Left renal pelvis (tissue), 4 donors: ENCODE data around the gene CENPC. TPM values are rescaled to one million over a fixed set of nuclear protein-coding genes. Genes with fewer than 3 reads are reported as not detected.
"Not testable (repeated sequence)": the region's sequence is repeated elsewhere in the genome, so short reads cannot be mapped to it uniquely, and the experiment has no call there.

Source experiments
- DNase-seq, 4 donors: peaks; one replicate each; pipeline ENCODE4 v3.0.0-alpha.2; 2013; ENCODE audit warnings: low read depth in 4 of 4, low spot score in 3 of 4
- polyA plus RNA-seq, 4 donors: library from polyadenylated mRNA; unstranded; fragments of 120-200 nt; gene quantifications; one replicate each; pipeline ENCODE4 v1.2.1, GENCODE V29; 2013; ENCODE audit not compliant: insufficient read length in 4 of 4

The CENPC gene
- polyA plus RNA-seq, 4 donors: 24.9 to 32.4 (median 28.8) TPM

DNA sequence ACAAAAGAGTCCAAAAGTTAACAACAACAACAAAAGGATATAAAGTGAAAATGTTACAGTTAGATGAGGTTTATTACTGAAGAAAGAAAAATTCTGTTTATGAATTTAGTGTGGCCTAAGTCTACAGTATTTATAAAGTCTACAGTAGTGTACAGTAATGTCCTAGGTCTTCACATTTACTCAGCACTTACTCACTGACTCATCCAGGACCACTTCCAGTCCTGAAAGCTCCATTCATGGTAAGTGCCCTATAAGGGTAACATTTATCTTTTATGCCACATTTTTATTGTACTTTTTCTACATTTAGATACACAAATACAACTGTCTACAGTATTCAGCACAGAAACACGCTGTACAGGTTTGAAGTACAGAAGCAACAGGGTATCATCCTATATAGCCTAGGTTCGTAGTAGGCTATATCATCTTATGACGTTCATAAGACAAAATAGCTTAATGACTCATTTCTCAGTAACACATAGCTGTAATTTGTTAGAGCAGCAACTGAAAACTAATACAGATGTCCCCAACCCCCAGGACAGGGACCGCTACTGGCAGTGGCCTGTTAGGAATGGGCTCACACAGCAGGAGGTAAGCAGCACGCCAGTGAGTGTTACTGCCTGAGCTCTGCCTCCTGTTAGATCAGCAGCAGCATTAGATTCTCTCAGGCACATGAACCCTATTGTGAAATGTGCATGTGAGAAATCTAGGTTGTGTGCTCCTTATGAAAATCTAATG, 61.3 kb downstream of the CENPC start:
- no peak for DNase-seq

- no peak for DNase-seq
Measured at GRCh38 chr4:67480810-67481209, 64.5 kb downstream of the CENPC start.

- DNase-seq: no peak
Measured at GRCh38 chr4:67475155-67475554, 70.1 kb downstream of the CENPC start.

- DNase-seq: no peak
Measured at GRCh38 chr4:67470871-67471270, 74.4 kb downstream of the CENPC start.

DNA sequence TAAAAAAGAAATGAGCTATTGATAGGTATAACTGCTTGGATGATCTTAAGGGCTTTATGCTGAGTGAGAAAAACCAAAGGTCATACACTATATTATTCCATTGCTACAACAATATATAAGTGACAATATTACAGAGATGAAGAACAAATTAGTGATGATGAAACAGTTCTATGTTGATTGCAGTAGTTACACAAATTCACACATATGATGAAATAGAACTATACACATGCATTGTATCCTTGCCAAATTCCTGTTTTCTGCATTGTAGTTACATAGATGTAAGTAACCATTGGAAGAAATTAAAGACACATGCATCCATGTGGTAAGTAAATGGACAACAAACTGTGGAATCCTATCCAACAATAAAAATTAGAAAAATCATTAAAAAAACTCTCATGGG, 76.5 kb downstream of the CENPC start:
- DNase-seq: no peak

DNA sequence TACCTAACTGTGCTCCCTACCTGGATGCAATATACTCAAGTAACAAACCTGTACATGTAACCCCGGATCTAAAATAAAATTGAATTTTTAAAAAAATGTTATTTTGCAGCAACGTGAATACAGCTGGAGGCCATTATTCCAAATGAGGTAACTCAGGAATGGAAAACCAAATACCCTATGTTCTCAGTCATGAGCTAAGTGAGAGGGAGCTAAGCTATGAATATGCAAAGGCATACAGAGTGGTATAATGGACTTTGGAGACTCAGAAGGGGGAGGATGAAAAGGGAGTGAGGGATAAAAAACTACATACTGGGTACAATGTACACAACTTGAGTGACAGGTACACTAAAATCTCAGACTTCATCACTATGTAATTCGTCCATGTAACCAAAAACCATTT, 78.6 kb downstream of the CENPC start:
- no peak for DNase-seq

DNA sequence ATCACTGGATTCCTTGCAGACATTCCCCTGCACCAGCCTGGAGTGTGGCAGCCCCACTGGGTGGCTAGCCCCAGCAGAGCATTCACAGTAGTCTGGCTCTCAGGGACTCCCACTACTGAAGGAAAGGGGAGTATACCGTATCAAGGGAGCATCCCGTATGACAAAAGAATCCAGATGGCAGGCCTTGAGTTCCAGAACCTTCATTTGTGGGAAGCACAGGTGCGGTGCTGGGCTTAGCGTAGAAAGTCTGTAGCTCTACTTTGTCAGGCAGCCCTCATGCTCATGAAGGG, 79.6 kb downstream of the CENPC start:
- DNase-seq: no peak

DNA sequence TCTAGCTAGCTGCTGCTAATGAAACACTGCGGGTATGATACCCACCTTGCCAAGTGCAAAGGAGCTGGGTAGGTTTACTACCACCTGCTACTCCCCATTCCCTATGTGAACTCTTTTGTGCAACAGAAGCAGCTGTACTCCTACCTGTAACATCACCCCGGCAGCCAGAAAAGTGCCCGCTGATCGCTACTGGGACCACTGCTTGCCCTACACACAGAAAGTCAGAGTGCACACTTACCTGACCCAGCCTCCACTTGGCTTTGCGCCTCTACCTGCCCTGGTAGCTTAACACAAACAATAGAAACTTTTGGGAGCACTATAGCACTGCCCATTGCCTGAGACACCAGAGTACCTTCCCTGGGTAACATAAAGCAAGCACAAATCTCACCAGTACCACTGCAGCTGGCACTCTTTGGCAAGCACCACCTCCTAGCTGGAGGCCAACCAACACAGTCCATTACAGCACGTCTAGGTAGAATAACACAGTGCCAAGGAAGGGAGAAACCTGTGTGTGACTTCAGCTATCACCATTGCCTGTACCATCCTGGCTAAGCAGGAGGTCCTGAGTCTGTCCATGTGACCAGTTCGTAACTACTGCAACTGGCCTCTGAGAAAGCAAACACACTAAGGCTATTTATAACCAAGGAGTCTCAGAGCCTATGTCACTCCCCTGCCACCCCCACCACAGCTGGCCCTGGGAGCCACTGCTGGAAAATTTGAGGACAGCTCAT, 80.1 kb downstream of the CENPC start:
- no peak for DNase-seq

DNA sequence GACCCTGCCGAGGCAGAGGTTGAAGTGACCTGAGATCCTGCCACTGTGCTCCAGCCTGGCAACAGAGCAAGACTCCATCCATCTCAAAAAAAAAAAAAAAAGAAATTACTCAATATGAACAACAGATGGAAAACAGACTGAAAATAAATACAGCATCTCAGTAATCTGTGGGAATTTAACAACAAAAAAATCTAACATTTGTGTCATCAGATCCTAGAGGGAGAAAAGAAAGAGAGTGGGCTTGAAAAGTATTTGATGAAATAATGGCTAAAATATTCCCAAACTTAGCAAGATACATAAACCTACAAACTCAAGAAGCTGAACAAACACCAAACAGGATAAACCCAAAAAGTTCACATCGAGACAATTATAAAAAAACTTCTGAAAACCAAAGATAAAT, 84.7 kb downstream of the CENPC start:
- no peak for DNase-seq

- DNase-seq: no peak
Measured at GRCh38 chr4:67459164-67459563, 86.1 kb downstream of the CENPC start.

GRCh38 chr4:67456577-67457196, 88.6 kb downstream of the CENPC start:
- DNase-seq: no peak

DNA sequence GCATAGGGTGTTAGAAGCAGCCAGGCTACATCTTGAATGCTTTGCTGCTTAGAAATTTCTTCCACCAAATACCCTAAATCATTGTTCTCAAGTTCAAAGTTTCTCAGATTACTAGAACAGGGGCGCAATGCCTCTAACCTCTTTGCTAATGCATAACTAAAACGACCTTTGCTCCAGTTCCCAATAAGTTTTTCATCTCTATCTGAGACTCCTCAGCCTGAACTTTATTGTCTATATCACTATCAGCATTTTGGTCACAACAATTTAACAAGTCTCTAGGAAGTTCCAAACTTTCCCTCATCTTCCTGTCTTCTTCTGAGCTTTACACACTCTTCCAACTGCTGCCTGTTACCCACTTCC, 92.5 kb downstream of the CENPC start:
- DNase-seq: not testable (repeated sequence)

- DNase-seq: no peak
Measured at GRCh38 chr4:67452100-67452845, 93.0 kb downstream of the CENPC start.

- no peak for DNase-seq
Measured at GRCh38 chr4:67451464-67451863, 93.8 kb downstream of the CENPC start.

DNA sequence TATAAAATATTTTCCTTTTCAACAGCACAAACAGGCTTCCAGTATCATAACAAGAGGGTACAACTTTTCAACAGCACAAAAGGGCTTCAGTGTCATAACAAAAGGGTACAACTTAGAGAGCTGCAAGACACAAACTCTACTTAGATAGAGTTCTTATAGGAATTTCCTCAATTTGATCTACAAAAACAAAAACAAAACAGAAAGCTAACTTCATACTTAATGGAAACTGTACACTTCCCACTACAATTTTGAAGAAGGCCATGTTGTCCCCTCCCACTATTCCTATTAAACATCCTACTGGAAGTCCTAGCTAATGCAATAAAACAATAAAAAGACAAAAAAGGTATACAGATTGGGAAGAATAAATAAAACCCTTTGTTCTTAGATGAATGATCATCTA, 96.7 kb downstream of the CENPC start:
- DNase-seq: no peak

DNA sequence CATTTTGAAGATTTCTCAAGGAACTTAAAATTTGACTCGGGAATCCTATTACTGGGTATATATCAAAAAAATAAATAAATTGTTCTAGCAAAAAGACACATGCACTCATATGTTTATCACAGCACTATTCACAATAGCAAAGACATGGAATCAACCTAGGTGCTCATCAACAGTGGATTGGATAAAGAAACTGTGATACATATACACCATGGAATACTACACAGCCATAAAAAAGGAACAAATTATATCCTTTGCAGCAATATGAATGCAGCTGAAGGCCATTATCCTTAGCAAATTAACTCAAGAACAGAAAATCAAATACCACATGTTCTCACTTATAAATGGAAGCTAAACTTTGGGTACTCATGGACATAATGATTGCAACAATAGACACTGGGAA, 97.4 kb downstream of the CENPC start:
- no peak for DNase-seq

DNA sequence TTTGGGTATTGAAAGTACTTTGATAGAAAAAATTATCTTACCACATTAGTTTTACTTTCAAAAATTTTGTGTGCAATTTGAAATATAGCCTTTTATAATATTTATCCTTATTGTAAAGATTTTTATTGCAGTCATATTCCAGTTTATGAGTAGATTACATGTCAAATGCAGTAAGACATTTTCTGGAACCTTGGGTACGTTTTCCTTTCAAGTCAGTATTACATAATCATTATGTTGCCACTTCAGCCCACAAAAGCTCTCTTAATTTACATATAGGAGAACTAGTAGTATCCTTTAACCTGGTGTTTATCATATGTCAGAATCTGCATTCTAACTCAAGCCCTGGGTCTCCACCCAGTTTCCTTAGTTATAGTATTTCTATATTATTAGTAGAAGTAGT, 98.5 kb downstream of the CENPC start:
- DNase-seq: no peak

- DNase-seq: not testable (repeated sequence)
Measured at GRCh38 chr4:67445881-67446280, 99.4 kb downstream of the CENPC start.

DNA sequence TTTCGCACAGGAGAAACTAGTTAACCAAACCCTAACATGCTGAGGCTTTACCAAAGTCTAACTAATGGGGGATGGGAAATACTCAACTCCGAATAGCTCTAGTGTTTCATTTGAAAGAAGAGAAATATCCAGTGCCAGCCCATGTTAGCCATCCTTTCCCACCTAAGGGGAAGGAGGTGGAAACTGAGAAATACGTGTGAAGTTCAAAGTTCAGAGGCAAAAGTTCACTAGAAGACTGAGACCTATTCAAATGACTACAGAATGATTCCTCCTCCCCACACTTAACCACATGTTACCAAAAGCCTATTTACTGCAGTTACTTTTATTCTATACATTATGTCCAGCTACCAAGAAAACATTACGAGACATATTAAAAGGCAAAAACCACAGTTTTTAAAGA, 106.3 kb downstream of the CENPC start:
- DNase-seq: no peak

DNA sequence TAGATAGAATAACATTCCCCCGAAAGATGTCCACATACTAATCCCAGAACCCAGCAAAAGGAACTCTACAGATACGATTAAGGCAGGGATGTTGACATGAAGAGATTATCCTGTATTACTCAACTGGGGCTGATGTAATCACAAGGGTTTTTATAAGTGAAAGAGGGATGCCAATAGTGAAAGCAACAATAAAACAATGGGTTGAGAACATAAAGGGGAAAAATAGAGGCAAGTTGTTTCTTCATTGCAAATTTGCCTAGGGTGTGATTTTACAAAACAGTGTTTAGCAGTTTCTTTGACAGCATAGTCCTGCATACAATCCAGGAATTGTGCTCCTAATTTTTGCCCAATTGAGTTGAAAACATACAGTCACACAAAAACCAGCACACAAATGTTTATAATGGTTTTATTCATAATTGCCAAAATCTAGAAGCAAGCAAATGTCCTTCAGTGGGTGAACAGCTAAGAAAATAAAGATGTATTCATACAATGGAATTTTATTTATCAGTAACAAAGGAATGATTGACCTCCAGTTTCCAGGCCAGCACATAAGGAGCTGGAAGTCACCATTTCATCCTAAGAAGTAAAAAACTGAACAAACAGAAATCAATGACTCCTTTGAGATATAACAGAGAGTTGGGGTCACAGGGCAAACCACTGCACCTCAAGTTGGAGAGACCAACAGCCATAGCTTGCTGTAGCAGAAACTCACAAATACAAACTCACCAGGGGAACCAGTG, 107.2 kb downstream of the CENPC start:
- no peak for DNase-seq

DNA sequence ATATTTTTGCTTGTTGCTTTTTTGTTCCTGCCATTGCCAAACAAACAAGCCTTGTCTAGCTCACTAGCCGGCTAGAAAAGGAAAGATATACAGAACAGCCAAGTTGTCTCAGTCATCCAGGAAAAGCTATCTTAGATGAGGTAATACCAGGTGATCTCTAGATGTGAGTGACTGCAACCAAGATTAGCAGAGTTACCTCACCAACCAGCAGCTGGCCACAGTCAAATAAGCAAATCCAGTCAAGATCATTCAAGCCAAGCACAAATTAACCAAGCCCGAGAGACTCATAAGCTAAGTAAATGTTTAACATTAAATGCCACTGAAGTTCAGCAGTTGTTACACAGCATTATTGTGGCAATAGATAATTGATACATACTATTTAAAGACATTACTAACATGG, 108.6 kb downstream of the CENPC start:
- no peak for DNase-seq
